Erythroblast (primary cell): Measurements from ENCODE around the gene TMEM243.

Source experiments
- GATA1 ChIP-seq: IDR thresholded peaks from 2 replicates; pipeline ENCODE4 v1.6.1; 2011; ENCODE audit warnings: low read depth, mild to moderate bottlenecking, control low read depth, low read length, moderate library complexity
- POLR2A ChIP-seq: IDR thresholded peaks from 2 replicates; pipeline ENCODE4 v1.6.1; 2011; ENCODE audit warnings: mild to moderate bottlenecking, low read length

- TF ChIP-seq POLR2A (no peak), GATA1 (no peak)
These were observed 40.4 kb downstream of the TMEM243 start for GRCh38 chr7:87179180-87179579.
